ENCODE data around the gene LGI1.
A peak's percentile ranks its signal among the peaks of the same experiment; 100 is the strongest.

The LGI1 gene

GRCh38 chr10:93799155-93799708, 41.5 kb downstream of the LGI1 start:
- TF ChIP-seq GATA1 (IDR thresholded peaks at IDR 0.05; ENCODE audit: low read depth, low read length) (no peak), POLR2A (IDR thresholded peaks at IDR 0.05; ENCODE audit: low read length) (no peak)
- DNase-seq: no peak

DNA sequence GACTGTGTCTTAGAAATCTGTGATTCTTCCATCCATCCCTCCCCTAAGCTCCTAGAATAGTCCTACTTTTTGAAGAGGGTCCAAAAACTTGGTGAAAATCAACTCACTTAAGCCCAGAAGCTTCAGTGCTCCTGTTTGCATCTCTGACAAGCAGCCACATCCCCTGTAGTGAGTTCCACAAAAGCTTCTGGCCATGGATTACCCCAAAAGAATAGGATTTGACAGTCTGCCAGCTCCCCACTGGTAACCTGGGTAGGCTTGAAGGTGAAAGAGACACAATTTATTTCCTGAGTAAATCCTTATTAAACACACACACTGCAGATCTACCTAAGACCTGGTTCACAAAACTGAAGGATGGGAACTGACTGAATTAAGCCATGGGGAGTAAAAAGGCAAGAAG, 46.5 kb downstream of the LGI1 start:
- no peak for DNase-seq
- TF ChIP-seq GATA1 (IDR thresholded peaks at IDR 0.05; ENCODE audit: low read depth, low read length) (no peak), POLR2A (IDR thresholded peaks at IDR 0.05; ENCODE audit: low read length) (no peak)

DNA sequence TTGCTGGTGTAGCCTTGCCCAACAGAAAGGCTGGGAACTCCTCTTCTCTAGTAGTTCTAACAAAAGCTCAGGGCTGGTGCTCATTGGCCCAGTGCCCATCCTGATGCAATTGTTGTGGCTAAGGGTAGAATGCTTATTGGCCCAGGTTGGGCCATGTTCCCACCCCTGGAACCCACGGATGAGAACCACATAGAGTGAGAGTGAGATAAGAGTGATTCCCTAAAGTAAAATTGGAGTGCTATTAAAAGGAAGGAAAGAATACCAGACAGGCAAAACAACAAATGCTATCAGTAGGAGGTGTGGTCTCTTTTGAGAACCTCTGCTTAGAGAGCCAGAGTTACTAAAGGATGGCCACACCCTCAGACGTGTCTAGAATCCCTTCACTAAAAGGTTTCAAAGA, 49.2 kb downstream of the LGI1 start:
- no peak for DNase-seq
- no peak for TF ChIP-seq POLR2A (IDR thresholded peaks at IDR 0.05; ENCODE audit: low read length)
- no peak for TF ChIP-seq GATA1 (IDR thresholded peaks at IDR 0.05; ENCODE audit: low read depth, low read length)

DNA sequence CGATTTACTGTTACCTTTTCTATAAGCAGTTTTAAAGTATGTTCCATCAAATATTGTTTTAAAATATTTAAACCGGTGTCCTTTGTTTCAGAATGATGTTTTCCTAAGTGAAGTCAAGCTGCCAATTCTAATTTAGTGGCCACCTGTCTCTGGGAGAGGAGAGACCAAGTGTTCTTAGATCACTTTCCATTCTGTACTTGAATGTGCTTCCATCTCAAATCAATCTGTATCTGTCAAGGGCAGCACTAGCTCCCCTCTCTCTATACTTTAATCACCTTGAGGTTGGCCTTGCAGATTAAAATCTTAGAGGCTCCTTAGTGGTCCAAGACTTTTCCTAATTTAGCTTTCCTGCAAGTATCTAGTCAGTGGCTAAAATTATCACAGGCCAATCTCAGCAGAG, 49.6 kb downstream of the LGI1 start:
- TF ChIP-seq POLR2A (IDR thresholded peaks at IDR 0.05; ENCODE audit: low read length) (no peak), GATA1 (IDR thresholded peaks at IDR 0.05; ENCODE audit: low read depth, low read length) (no peak)
- no peak for DNase-seq

DNA sequence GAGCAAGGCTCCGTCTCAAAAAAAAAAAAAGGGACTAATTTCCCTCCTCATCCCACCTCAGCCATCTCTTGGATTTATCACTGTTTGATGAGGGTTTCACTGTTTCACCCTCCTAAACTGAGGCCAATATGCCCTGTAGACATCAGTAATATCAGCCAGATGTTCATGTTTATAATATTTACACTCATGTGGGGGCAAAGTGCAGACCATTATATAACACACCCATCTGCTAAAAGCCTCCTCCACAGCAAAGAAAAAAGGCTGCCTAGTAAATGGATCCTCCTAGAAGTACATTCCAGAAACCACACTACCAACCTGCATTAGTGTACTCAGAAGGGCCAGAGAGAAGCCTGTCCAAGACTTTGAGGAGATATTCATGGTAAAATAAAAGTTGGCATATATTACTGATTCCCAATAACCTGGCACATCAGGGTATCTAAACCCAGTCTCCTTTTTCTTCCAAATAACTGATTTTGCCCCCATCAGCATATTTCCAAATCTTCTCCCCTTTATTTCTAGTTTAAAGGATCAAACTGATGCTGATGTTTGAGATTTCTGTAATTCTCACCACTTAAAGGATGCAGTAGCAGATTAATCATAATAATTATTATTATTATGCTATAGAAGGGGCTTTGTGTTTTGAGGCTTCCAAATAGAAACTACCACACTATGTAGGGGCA, 55.1 kb downstream of the LGI1 start:
- TF ChIP-seq POLR2A (IDR thresholded peaks at IDR 0.05; ENCODE audit: low read length) (no peak), GATA1 (IDR thresholded peaks at IDR 0.05; ENCODE audit: low read depth, low read length) (no peak)
- DNase-seq: no peak

DNA sequence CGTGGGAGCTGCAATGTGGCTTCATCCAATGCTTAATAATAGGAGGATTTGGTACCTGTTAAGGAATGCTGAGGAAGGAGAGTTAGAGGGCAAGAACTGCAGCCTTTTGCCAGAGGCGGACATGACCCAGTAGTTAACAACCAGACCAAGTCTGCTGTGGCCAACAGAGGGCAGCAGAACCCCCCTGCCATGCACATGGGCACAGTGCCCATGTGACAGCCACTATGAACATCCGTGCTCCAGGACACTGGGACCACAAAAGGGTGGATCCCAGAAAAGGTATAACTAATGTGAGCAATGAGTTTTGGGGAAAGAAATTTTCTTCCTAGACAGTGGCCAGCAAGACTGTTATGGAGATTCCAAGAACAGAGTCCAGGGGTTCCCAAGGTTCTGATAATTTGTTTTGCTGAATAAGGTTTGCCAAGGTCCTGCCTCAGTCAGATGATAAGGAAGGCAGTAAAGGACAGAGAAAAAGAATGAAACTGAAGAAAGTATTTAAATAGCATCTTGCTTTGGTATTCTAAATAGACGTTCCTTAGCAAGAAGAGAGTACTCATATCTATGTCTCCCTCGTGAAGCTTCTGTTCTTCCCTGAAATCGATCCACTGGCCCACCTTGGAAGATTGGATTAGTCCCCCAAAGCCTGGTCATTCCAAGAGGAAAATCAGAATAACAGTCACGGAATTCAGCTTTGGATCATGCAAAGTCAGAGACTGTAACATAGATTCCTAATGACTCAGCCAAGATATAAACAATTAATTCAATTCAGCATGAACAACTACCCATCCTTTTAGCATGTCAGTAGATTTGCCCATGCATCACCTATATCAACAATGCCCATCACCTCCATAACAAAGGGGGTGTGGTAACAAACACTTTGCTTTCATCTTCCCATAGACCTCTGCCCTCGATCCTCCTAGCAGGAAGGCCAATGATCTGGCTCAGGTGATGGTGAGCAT, 56.0 kb downstream of the LGI1 start:
- TF ChIP-seq GATA1 (IDR thresholded peaks at IDR 0.05; ENCODE audit: low read depth, low read length) (no peak), POLR2A (IDR thresholded peaks at IDR 0.05; ENCODE audit: low read length) (no peak)
- peak; percentile 42 to 56 for DNase-seq

GRCh38 chr10:93815304-93816096, 57.8 kb downstream of the LGI1 start:
- DNase-seq: no peak
- TF ChIP-seq GATA1 (IDR thresholded peaks at IDR 0.05; ENCODE audit: low read depth, low read length): no peak
- TF ChIP-seq POLR2A (IDR thresholded peaks at IDR 0.05; ENCODE audit: low read length): no peak

GRCh38 chr10:93816123-93816747, 58.5 kb downstream of the LGI1 start:
- peak; percentile 34 to 52 for DNase-seq
- TF ChIP-seq GATA1 (IDR thresholded peaks at IDR 0.05; ENCODE audit: low read depth, low read length) (no peak), POLR2A (IDR thresholded peaks at IDR 0.05; ENCODE audit: low read length) (no peak)

GRCh38 chr10:93818086-93818485, 60.4 kb downstream of the LGI1 start:
- DNase-seq: no peak
- TF ChIP-seq POLR2A (IDR thresholded peaks at IDR 0.05; ENCODE audit: low read length): no peak
- no peak for TF ChIP-seq GATA1 (IDR thresholded peaks at IDR 0.05; ENCODE audit: low read depth, low read length)

- TF ChIP-seq POLR2A (IDR thresholded peaks at IDR 0.05; ENCODE audit: low read length) (no peak), GATA1 (IDR thresholded peaks at IDR 0.05; ENCODE audit: low read depth, low read length) (no peak)
- no peak for DNase-seq
Observed at GRCh38 chr10:93819520-93819919, 61.8 kb downstream of the LGI1 start.

DNA sequence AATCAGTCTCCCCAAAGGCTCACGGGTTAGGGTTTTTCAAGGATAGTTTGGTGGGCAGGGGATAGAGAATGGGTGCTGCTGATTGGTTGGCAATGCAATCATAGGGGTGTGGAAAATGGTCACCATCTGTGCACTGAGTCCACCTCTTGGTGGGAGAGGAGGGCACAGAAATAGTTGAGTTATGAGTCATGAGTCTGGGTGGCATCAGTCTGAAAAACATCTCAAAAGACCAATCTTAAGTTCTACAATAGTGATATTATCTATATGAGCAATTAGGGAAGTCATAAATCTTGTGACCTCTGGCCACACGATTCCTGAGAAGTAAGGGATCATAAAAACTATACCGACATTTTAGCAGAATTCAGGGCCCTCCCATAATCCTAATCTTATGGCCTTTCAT, 62.7 kb downstream of the LGI1 start:
- no peak for DNase-seq
- TF ChIP-seq POLR2A (IDR thresholded peaks at IDR 0.05; ENCODE audit: low read length): no peak
- TF ChIP-seq GATA1 (IDR thresholded peaks at IDR 0.05; ENCODE audit: low read depth, low read length): no peak

GRCh38 chr10:93821051-93821772, 63.5 kb downstream of the LGI1 start:
- peak; percentile 4 to 30 for DNase-seq
- TF ChIP-seq POLR2A (IDR thresholded peaks at IDR 0.05; ENCODE audit: low read length) (no peak), GATA1 (IDR thresholded peaks at IDR 0.05; ENCODE audit: low read depth, low read length) (no peak)

DNA sequence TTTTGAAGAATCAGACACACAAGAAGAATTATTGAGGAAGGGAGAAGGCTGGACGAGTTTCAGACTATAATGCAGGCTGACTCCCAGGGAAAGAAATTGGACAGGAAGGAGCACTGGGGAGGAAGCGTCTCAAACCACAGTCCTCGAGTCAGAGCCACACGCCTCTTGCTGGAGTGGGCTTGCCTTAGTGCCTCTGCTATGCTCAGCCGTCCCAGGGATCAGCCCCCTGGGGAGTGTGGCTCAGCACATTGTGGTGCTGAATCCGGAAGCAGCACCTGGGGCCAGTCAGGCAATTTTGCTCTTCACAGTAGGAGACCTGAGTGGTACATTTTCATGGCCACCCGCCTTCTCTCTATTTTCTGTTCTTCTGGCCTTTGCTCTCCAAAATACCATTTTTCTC, 68.6 kb downstream of the LGI1 start:
- DNase-seq: no peak
- no peak for TF ChIP-seq POLR2A (IDR thresholded peaks at IDR 0.05; ENCODE audit: low read length)
- no peak for TF ChIP-seq GATA1 (IDR thresholded peaks at IDR 0.05; ENCODE audit: low read depth, low read length)

Measured in erythroblast (primary cell).